ENCODE measurements around the gene ACTR1A.

DNA sequence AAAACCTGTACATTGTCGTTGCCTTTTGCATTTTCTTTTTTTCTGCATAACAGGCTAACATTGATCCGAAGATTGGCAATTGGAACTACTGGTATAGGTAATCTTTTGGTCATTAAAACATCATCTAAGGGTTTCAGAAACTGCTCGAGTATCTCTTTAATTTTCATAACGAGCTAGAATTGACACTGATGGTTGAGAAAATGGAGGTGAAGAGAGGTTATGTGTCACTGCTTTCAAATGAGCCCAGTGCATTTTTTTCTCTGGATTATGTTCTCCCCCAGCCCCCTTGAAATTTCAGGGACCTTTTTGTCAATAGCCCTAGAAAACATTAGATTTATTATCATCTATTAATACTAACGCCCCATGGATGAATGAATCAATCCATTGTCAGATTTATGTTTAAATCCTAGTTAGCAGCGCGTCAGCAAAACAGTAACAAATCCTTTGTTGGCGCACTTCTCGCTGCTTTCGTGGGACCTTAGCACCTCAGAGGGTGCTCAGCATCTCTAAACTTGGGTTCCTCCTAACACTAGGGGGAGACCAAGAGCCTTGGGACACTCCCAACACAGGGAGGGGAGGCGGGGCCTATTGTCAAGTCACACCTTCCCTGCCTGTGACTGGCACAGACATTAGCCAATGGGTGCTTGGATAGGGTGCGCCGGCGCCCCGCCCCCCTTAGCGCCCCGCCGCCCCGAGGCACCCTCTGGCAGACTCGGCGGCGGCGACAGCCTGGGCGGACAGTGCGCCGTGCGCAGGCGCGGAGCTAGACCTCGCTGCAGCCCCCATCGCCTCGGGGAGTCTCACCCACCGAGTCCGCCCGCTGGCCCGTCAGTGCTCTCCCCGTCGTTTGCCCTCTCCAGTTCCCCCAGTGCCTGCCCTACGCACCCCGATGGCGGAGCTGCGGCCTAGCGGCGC lies 1.0 kb upstream of the ACTR1A start, which contains the start of gene SUFU:
- TF ChIP-seq, protein P1, sequence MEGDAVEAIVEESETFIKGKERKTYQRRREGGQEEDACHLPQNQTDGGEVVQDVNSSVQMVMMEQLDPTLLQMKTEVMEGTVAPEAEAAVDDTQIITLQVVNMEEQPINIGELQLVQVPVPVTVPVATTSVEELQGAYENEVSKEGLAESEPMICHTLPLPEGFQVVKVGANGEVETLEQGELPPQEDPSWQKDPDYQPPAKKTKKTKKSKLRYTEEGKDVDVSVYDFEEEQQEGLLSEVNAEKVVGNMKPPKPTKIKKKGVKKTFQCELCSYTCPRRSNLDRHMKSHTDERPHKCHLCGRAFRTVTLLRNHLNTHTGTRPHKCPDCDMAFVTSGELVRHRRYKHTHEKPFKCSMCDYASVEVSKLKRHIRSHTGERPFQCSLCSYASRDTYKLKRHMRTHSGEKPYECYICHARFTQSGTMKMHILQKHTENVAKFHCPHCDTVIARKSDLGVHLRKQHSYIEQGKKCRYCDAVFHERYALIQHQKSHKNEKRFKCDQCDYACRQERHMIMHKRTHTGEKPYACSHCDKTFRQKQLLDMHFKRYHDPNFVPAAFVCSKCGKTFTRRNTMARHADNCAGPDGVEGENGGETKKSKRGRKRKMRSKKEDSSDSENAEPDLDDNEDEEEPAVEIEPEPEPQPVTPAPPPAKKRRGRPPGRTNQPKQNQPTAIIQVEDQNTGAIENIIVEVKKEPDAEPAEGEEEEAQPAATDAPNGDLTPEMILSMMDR (IDR thresholded peaks at IDR 0.05 in 8 of 11, conservative IDR thresholded peaks at IDR 0.05 in 3 of 11) = peak; percentile 85 to 97 (median 94)
- TF ChIP-seq POLR2A (IDR thresholded peaks at IDR 0.05) (peak in 1 of 3 donors; percentile 47), POLR2AphosphoS5 (IDR thresholded peaks at IDR 0.05) (peak; percentile 91 to 92 (median 92))

All from spleen (tissue), 7 donors.